ENCODE results near the gene NKX2-8.

NKX2-8 gene

DNA sequence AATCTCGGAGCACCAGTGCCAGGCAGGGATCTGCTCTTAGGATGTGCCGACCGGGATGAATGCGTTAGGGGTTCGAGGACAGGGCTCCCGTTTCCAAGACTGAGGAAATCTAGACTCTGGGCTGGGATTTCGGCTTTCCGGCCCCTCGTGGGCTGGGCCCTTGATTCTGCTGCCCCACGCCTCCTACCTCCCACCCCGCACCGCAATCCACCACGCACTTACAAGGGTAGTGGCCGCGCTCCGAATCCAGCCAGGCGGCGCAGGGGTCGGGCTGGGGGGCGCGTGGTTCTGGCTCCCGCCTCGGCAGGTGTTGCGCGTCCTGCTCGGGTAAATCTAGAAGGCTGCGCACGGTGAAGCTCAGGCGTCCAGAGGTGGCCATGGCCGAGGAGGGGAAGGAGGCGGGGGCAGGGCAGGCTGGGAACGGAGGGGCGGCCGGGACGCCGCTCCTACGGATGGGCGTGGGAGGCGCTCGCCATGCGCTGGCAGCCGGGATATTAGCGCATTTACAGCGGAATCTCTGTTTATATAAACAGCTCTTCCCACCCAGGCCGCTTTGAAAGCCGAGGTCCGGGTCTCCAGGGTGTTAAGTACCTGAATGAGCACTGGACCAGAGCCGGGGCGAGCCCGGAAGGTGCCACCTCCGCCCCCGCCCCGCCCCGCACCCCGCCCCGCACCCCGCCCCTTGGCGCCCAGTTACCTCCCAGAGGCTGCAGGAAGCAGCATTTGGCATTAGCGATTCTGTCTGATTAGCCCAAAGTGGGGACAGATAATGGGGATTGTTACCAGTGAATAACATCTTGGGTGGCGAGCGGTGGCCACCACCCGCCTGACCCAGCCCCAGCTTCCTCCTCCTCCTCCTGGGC lies at the start of gene NKX2-8:
TSS of gene NKX2-8 (minus strand) at position 604 of the 863 bp plus-strand sequence. CDS start at position 379, 225 bp downstream.
- no peak for DNase-seq

DNA sequence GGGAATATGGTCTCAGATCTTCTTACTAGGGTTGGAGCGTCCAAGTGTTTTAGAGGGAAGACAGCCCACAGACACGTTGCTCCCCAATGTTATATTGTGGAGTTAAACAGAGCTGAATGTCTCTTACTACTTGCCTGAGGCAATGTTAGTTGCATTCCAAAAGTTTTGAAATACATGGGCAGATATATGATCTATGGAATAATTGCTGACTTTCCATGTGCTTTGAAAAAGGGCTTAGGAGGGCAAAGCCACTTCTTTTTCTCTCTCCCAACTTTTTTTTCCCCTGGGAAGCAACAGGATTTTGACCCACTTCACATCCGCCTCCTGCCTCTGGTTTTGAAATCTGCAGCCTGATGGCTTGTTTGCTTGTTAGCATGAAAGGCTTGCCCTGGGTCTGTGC lies 45.6 kb upstream of the NKX2-8 start:
- DNase-seq, result no peak

DNA sequence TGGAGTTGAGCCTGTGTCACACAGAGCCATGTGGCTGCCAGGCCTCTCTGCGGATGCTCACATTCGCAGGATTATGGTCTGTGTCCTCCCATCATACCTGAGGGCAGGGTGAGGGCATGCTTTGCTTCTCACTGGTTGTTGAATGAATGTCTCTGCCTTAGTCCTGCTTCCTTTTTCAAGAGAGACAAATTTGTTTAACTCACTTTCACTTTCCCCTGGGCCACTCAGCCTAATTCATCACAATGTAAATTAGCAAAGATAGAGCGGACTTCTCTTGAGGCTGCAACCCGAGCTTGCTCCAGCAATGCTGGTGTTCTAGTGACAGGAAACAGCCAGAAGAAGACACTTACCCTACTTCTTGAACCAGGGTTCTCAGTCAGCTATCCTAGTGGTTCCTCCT lies 43.7 kb upstream of the NKX2-8 start:
- no peak for DNase-seq

DNA sequence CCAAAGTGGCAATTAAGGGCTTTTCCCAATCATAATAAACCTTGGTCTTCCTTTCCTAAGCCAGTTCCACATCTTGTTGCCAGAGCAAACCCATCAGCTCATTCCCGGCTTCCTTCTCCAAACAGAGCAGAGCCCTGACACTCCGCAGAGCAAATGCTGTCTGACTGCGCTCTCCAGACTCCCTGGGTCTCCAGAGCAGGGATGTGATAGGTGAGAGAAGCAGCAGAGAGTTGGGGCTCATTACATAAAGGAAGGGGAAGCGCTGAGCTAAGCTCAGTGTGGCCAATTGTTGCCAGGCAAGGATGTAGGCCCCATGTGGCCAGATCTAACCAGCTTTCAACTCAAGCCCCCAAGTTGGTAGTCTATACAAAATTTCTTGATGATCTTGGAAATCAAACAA lies 43.0 kb upstream of the NKX2-8 start:
- DNase-seq, result no peak

DNA sequence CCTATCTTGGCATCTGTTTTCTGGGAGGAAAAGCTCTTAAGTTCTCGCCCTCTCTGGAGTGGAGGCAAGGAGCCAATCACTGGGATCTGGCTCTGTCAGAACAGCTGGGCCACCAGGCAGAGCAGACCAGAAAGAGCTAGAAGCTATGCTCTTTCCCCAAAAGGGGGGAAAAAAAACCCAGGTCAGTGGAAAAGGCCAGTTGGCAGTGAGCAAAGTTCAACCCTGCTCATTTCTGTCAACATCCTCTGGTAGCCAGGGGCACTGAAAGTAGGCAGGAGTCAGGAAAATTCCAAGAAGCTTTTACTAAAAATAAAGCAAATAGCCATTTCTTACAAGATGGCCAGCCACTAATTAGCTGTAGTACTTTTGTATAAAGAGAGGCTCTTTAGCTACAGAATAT lies 42.6 kb upstream of the NKX2-8 start:
- no peak for DNase-seq

DNA sequence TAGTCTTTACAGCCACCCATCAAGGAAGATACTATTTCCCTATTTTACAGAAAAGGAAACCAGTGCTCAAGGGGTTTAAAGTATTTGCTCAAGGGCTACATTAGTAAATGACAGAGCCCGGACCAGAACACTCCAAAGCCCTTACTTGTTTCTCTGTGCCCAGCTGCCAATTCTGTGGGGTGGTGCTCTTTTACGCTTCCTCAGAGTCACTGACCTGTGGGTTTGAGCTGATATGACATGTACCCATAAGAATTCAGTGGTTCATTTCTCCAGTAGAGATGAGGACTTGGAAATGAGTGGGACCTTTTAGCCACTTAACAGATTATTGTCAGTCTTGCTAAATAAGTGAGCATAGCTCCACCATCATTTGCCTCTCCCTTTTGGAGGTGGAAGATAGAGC lies 37.4 kb upstream of the NKX2-8 start:
- DNase-seq, result no peak

DNA sequence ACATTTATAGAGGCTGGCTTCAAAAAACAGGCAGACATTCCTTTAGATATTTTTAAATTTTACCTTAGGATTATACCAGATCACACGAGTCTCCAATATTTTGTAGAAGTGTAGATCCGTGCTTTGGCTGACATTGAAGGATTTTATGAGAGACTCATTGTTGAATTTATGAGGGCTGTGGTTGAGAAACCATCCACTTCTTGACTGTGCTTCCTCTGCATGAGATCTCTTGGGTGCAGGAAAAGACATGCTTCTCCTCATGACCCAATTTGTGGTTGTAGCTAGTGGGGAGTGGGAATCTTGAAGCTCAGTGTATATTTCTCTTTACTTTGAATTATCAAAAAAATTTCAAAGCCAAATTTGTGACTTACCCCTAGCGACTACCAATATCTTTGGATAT lies 36.7 kb upstream of the NKX2-8 start:
- DNase-seq, result no peak

DNA sequence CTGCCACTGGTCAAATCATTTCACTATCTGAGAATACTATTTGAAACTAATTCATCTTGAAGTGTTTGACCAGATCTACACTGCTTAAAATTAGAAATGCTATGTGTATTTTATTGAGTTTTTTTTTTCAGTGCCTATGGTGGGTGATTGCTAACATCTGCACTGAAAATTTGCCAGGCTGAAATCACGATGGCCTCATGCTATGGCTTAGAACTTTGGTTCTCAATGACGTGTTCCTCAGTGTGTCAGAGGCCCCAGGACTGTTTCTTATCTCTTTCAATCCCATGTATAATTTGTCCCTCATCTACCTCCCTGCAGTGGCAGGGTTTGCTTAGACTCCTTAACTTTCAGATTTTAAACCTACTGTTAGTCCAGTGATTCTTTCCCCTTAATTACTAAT lies 36.2 kb upstream of the NKX2-8 start:
- no peak for DNase-seq

DNA sequence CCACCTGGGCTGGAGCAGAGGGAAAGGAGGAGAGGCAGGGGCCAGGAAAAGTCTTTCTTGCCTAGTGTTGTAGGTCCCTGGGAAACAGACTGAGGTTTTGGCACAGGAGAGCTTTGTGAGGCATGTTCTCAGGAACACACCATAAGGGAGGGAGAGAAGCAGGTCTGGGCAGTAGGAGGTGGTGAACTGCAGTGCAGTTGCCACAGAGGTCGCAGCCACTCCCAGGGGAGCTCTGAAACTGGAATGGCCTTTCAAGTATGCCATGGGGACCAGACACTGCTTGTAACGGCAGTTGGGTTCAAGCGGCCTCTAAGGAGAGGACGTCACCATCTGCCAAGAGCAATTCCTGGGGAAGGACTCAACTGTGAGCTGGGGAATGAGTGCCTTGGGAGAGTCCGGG lies 35.4 kb upstream of the NKX2-8 start:
- DNase-seq, result no peak

DNA sequence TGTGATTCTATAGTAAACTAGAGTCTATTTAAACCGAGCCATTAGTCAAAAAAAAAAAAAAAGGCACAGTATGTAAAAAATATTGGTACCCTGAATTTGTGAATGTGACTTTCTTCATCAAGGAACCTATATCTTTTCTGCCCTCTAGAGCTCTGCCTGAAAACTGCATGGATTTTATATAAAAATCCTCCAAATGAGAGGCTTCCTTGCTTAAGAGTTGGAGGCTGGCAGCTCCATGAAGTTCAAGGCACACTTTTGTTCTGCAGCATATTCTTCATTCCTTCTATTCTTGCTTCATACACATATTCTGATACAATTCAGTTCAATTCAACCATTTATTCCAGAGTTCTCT lies 23.1 kb upstream of the NKX2-8 start:
- DNase-seq, result no peak

DNA sequence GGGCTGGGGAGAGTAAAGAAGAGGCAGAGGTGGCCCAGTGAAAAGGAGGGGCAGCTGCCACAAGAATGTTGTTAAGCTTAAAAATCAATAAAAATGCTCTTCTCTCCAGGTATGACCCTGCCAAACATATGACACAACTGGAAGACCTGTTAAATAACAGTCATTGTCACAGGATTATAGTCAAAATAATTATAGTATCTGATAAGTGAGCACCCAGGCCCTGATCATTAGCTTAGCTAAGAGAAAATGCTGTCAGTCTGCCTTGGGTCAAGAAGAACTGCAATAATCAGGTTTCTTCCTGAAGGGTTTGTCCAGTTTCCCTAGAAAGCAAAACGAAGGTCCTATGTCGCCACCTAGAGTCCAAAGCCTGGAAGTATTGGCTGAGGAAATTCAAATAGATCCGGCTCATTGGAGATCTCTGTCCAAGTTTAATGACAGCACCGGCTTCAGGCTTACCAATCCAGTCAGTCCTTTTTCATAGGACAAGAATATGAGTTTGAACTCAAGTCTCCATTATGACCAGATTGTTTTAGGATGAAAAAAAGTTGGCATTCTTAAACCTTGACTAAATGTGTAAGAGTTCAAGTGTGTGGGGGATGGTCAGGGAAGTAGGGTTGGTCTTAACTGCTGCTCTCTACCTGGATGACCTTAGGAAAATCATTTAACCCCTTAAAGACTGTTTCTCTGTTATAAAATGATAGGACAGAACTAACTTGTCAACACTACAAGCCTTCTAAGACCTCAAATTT lies 22.5 kb upstream of the NKX2-8 start:
- DNase-seq, result peak; percentile 75

DNA sequence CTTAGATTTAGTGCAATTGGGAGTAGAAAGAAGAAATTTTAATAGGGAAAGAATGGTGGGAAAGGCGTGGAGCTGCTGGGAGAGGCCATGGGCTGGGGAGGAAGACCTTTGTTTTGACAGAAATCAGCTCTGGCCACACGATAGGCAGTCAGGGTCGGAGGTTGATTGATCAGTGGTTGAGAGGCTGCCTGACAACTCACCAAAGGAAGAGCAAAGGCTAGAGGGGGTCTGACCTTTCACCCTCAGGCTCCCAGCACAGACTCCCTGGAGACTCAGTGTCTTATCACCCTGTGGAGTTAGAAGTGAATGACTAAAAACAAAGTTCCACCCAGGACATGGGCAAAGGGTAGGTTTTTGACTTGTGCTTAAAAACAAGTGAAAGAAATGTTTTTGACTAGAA lies 18.0 kb upstream of the NKX2-8 start:
- DNase-seq, result no peak

DNA sequence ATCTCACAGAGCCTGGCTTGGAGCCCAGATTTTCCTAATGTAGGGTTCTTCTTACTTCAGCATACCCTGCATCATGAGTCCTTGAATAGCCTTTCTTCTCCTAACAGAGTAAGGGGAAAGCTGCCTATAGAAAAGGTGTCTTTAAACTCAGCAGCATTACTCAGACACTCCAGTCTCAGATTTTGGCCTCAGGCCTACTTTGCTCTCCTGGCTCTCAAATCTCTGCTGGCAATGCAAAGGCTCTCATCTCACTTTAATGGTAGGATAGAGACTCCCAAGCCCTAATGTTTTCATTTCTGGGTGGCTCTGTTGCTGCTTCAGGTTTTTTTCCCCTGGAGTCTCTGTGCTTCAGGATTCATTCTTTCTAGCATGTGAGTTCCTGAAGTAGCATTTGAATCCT lies 9.1 kb upstream of the NKX2-8 start:
- DNase-seq, result no peak

DNA sequence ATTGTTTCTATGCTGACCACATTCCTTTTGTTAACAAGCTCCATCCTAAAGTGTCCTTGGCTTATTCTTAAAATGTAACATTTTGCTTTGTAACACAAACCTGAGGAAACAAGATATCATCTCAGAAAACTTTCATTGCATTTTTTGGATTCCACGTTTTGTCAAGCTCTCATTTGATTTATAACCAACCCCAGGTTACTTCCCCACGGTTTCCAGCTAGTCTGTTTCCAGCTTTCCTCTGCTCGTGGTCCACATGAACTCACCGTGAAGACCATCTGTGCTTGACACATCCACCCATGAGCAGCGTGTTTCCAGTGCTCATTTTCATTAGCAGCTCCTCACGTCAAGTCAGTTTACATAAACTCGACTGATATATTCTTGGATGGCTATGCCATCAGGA lies 6.4 kb upstream of the NKX2-8 start:
- DNase-seq, result no peak

DNA sequence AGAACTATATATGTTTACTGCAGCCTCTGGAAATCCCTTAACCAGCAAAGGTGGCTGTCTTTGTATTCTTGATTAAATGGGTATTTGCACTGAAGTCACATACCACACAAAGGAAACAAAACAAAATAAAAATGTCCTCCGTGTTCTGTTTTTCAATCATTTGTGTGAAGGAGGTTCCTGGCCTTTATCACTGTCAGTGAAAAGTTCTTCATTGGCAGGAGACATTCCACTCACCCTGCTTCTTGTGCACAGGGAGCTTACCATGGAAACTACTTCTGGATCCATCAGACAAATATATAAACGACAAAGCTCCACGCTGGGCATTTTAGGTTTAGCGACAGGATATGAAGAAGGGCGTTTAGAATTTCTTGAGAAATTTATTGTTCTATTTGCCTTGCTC lies 5.7 kb upstream of the NKX2-8 start:
- no peak for DNase-seq

DNA sequence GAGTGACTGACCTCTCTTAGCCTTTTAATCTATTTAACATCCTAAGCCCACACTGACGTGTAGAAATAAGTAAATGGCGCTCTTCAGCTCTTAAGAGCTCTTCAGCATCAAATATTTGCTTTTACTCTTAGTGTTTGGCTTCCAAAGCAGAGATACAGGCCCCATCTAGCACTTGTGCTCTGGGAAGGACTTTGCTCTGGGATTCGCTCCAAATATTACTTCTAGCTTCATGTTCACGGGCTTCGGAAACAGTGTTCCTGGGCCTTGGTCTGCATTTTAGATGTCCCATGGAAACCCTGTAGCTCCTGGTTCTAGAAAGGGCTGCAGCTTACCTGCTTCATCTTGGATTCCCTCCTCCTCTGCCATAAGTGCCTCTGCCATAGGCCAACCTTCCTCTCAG lies 2.7 kb upstream of the NKX2-8 start:
- DNase-seq, result no peak

DNA sequence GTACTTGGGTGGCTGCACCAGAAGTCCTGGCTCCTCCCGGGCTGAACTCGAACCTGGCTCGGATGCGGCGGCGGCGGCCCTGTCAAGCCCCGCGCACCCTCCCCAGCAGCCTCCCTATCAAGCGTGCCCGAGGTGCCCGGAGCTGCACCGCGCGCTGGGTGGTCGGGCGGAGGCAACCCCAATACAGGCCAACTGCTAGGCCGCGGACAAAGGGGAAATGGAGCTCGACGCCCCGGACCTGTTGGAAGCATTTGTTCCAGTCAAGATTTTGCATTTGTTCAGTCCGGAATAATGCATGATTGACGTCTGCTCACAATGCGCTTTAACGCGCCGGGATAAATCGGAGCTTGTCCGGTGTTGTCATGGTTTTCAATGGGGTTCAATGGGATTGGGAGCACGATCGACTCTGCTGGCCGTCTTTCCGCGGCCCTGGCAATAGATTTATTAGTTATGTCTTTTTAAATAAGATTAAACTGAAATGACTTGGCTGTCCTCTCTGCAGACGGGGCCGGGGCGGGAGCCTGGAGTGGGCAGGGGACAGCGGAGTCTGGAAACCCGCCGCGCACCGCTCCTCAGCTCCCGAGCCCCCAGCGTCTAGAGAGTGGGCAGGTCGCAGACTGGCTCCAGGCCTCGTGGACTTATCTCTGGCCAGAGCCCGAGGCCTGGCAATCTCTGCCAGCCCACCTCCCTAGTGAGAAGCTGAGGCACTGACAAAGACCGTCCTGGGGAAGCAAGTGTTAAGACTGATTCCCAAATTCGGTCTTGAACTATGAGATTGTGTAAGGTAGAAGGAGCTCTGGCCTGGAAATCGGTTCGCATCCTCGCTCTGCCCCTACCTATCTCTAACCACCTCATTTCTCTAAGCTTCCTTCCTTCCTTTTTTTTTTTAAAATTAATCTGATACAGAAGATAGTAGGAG lies 1.7 kb upstream of the NKX2-8 start:
- no peak for DNase-seq

DNA sequence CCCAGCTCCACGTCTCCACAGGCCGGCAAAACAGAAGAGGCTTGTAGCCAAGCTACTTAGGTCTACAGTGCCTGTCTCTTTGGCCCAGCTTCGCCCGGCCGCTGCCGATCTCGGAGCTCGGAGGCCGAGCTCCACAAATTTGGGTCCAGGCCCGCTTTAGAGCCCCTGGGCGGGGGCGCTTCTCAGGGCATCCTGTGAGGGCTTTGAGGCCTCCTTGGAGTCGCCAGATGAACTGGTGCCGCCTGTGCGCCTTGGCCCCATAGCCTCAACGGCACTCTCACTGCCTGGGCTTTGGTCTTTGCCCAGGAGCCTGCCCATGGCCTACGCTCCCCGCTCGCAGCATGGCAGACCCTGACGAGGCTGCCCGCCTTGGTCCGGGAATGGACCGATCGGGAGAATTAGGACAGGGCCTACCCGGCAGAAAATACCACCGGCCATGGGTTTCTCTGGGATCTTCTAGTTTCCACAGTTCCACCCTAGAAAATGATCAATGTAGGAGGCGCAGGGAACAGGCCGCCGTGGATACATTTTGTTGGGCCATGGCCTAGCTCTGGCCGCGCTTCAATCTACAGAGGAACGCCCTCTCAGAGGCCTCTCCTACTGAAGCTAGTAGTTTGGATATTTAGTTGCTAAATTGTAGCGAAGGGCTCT lies 953 bp upstream of the NKX2-8 start:
- DNase-seq, result no peak

DNA sequence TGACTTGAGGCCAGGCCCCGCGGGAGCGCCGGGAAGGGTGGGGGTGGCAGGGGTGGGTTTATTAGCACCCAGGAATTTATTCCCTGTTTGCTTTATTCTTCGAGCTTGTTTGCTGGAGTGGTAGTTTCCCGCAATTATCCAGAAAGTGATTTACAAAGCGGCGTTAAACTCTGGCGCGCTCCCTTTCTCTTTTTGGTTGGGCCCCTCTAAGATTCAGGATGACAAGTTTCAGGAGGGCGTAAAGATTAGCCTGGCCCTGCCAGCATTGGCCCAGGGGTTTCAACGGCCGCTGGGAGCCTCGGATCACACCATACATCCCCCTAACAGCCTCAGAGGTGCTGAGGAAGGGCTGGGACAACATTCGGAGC lies 444 bp upstream of the NKX2-8 start:
- DNase-seq, result no peak

DNA sequence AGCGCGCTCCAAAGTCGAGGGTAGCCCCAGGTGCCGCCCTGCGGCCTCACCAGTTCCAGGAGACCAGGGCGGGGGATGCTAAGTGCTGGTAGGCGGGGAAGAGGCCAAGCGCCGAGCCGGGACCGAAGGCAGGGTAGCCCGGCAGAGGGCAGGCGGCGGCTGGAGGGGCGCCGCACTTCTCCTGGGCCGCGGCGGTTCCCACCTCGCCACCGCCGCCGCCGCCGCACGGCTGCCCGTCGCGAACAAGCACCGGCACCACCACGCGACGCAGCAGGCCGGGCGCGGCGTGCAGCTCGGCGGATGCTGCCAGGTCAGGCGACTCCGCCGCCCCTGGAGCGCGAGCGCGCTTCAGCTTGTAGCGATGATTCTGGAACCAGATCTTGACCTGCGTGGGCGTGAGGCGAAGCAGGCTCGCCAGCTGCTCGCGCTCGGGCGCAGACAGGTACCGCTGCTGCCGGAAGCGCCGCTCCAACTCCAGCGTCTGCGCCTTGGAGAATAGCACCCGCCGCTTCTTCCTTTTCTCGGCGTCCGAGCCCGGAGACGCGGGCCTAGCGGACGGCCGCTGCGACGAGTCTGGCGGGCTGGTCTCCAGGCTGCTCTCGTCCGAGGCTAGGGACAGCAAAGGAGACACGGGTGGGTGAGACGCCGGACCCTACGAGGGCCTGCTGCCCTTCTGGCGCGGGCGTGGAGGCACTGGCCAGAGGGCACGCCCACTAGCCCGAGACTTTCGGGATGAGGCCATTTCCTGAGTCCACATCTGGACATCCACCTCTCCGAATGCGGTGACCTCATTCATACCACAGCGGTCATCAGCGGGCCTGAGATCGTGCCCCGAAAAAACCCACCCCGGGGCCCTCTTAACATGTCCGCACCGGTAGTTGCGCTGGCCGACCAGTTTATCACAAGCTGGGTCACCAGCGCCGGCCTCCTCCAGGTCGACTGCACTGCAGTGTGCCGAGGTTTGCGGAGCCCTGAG lies 1.3 kb downstream of the NKX2-8 start:
- peak; percentile 7 for DNase-seq

DNA sequence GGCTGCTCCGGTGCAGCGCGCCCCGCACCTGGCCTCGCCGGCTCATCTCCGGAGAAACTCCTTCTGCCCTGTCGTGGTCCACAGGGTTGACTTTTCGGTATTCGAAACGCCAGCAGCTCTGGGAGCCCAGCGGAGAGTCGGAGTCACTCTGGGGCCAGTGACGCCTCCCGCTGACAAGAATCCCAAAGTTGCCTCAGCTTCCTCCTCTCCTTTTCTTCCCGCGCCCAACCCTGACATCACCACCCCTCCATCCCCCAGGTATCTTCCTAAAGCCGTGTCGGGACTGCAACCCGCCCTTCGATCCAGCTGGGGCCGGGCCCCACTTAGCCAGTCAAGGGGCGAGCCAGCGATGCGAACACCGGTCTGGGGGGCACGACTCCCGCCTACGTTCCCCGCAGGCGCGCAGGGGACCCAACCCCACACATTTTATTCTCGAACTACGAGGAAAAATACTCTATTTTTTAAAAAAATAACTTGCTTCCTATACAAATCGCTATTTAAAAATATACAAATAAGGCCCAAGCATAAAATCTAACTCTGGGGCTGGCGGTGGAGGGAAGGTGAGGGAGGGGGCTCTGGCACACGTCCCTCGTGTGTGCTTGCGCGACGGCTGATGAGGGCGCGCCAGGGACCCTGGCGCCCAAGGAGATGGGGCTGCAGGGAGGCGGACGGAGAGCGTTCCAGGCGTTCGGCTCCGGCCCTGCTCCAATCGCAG lies 2.1 kb downstream of the NKX2-8 start:
- DNase-seq, result no peak
